Prostate gland (tissue), 2 donors: Measurements from ENCODE around the gene STAMBPL1. TPM values are rescaled to one million over a fixed set of nuclear protein-coding genes. Genes with fewer than 3 reads are reported as not detected.

Experiments used
- DNase-seq: peaks from one replicate; pipeline ENCODE4 v3.0.0-alpha.2; 2019; ENCODE audit warnings: low spot score
- H3K27ac ChIP-seq, 2 donors: fragments of 200-600 bp; sonication (generic); 2 replicates each; pipeline ENCODE4 v1.5.1; 2017 to 2019
- H3K27me3 ChIP-seq: fragments of 200-600 bp; sonication (generic); replicated peaks from 2 replicates; pipeline ENCODE4 v1.5.1; 2019; ENCODE audit not compliant: insufficient read depth
- H3K36me3 ChIP-seq, 2 donors: fragments of 200-600 bp; sonication (generic); 1 replicate in 1 of 2; 2 replicates in 1 of 2; pipeline versions ENCODE4 v1.5.1 to v1.8.1; 2017 to 2019
- H3K4me1 ChIP-seq: fragments of 200-600 bp; sonication (generic); replicated peaks from 2 replicates; pipeline ENCODE4 v1.5.1; 2019
- H3K4me3 ChIP-seq, 2 donors: fragments of 200-600 bp; sonication (generic); 2 replicates each; pipeline ENCODE4 v1.5.1; 2017 to 2019
- H3K9me3 ChIP-seq: fragments of 200-600 bp; sonication (generic); 2 replicates; pipeline ENCODE4 v1.5.1; 2017
- POLR2A ChIP-seq: fragments of 450-650 bp; IDR thresholded peaks from one replicate; pipeline ENCODE4 v1.6.1; 2016; ENCODE audit warnings: antibody characterized with exemption, mild to moderate bottlenecking
- POLR2AphosphoS5 ChIP-seq: sonication (generic); formaldehyde crosslinking; IDR thresholded peaks from one replicate; pipeline ENCODE4 v1.6.1; 2017; ENCODE audit warnings: antibody characterized with exemption
- WGBS: methylation state at CpG from one replicate; pipeline ENCODE4 v1.1.5; 2018; 5-methylcytosine and 5-hydroxymethylcytosine counted together
- intact Hi-C: fragments of 100-400 bp; cut with DNase I; formaldehyde crosslinking; loops from one replicate; pipeline ENCODE4 v1.14.2; 2022
- total RNA-seq, 2 donors: library from RNA; depleted of rRNA; stranded (reverse); fragments of >200 nt; gene quantifications; one replicate each; pipeline ENCODE4 v1.1.0, GENCODE V29; 2016
- TF ChIP-seq, protein P1 (sequence below), 4 experiments: fragments of 200-600 bp in 2 of 4; fragments of 450-650 bp in 2 of 4; sonication (generic) in 2 of 4; IDR thresholded peaks; 1 replicate in 3 of 4; 2 replicates in 1 of 4; pipeline ENCODE4 v1.5.1; 2016 to 2019; ENCODE audit warnings: antibody characterized with exemption in 4 of 4, mild to moderate bottlenecking in 2 of 4, moderate library complexity in 2 of 4

STAMBPL1 gene
- total RNA-seq, 2 donors from 2014 or later = 3.6 to 5.8 TPM

- intact Hi-C loops = no loop called here
- no peaks in the 10 kb centered on the region for H3K27me3 ChIP-seq
- H3K4me1 ChIP-seq = no peaks in the 10 kb centered on the region
- H3K36me3 ChIP-seq = no peaks in the 10 kb centered on the region
- H3K9me3 ChIP-seq = no peaks in the 10 kb centered on the region
- H3K27ac ChIP-seq = no peak overlapping the region
- TF ChIP-seq POLR2A (no peak), POLR2AphosphoS5 (no peak)
- TF ChIP-seq, protein P1, sequence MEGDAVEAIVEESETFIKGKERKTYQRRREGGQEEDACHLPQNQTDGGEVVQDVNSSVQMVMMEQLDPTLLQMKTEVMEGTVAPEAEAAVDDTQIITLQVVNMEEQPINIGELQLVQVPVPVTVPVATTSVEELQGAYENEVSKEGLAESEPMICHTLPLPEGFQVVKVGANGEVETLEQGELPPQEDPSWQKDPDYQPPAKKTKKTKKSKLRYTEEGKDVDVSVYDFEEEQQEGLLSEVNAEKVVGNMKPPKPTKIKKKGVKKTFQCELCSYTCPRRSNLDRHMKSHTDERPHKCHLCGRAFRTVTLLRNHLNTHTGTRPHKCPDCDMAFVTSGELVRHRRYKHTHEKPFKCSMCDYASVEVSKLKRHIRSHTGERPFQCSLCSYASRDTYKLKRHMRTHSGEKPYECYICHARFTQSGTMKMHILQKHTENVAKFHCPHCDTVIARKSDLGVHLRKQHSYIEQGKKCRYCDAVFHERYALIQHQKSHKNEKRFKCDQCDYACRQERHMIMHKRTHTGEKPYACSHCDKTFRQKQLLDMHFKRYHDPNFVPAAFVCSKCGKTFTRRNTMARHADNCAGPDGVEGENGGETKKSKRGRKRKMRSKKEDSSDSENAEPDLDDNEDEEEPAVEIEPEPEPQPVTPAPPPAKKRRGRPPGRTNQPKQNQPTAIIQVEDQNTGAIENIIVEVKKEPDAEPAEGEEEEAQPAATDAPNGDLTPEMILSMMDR (IDR thresholded peaks at IDR 0.05) = no peak
- 97% methylated on average over 11 of the region's 11 CpGs for WGBS
- no peak overlapping the region for H3K4me3 ChIP-seq
- DNase-seq = no peak
Observed at GRCh38 chr10:88901984-88902789, 22.1 kb downstream of the STAMBPL1 start.

DNA sequence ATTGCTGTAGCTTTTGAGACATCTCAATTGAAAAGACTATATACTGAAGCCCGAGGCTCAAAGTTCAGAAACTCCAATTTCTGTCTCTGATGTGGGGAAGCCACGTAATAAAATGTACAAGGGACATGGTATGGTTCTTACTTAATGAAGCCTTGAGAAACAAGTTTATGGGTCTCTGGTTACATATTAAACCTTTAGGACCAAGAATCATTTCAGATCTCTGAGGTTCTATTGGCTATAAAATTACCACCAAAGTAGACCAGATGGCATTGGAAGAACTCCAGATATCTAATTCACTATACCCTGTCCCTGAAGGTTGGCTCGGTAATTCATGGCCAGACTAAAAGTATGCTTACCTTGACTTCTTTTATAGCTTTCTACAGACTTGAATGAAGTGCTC, 23.7 kb downstream of the STAMBPL1 start:
- H3K4me3 ChIP-seq = no peak overlapping the region
- intact Hi-C loops = no loop called here
- TF ChIP-seq POLR2AphosphoS5 = no peak
- TF ChIP-seq POLR2A = no peak
- TF ChIP-seq, protein P1 (IDR thresholded peaks at IDR 0.05) = no peak
- WGBS = 38% methylated on average over 3 of the region's 3 CpGs
- no peak overlapping the region for H3K27ac ChIP-seq
- no peaks in the 10 kb centered on the region for H3K9me3 ChIP-seq
- H3K4me1 ChIP-seq = no peaks in the 10 kb centered on the region
- no peaks in the 10 kb centered on the region for H3K36me3 ChIP-seq
- H3K27me3 ChIP-seq = no peaks in the 10 kb centered on the region
- DNase-seq = no peak

- no peak overlapping the region for H3K4me3 ChIP-seq
- TF ChIP-seq POLR2AphosphoS5 (no peak), POLR2A (no peak)
- TF ChIP-seq, protein P1 (IDR thresholded peaks at IDR 0.05) = no peak
- intact Hi-C loops = no loop called here
- no peaks in the 10 kb centered on the region for H3K4me1 ChIP-seq
- no peak overlapping the region for H3K27ac ChIP-seq
- no peaks in the 10 kb centered on the region for H3K9me3 ChIP-seq
- WGBS = 90% methylated on average over 1 of the region's 1 CpG
- DNase-seq = no peak
- H3K27me3 ChIP-seq = no peaks in the 10 kb centered on the region
- H3K36me3 ChIP-seq = no peaks in the 10 kb centered on the region
Observed at GRCh38 chr10:88906921-88907320, 26.9 kb downstream of the STAMBPL1 start.

- TF ChIP-seq POLR2A = no peak
- TF ChIP-seq, protein P1 (IDR thresholded peaks at IDR 0.05) = no peak
- TF ChIP-seq POLR2AphosphoS5 = no peak
- H3K27me3 ChIP-seq = no peaks in the 10 kb centered on the region
- no peak overlapping the region for H3K27ac ChIP-seq
- H3K4me3 ChIP-seq = no peak overlapping the region
- H3K36me3 ChIP-seq = no peaks in the 10 kb centered on the region
- DNase-seq = no peak
- WGBS = 65% methylated on average over 4 of the region's 4 CpGs
- H3K9me3 ChIP-seq = no peaks in the 10 kb centered on the region
- no peaks in the 10 kb centered on the region for H3K4me1 ChIP-seq
- intact Hi-C loops = no loop called here
Observed at GRCh38 chr10:88908194-88908593, 28.1 kb downstream of the STAMBPL1 start.

- intact Hi-C loops = no loop called here
- DNase-seq = no peak
- Histone ChIP-seq H3K4me3 (no peak overlapping the region), H3K27ac (no peak overlapping the region), H3K9me3 (no peaks in the 10 kb centered on the region), H3K4me1 (no peaks in the 10 kb centered on the region), H3K27me3 (no peaks in the 10 kb centered on the region), H3K36me3 (no peaks in the 10 kb centered on the region)
- TF ChIP-seq, protein P1 (IDR thresholded peaks at IDR 0.05) = no peak
- TF ChIP-seq POLR2AphosphoS5 (no peak), POLR2A (no peak)
- 90% methylated on average over 1 of the region's 1 CpG for WGBS
Observed at GRCh38 chr10:88911116-88911515, 31.1 kb downstream of the STAMBPL1 start.
